HG02588 (cell line): Measurements from ENCODE around the gene SMARCD2.
"Not testable (repeated sequence)": the region's sequence is repeated elsewhere in the genome, so short reads cannot be mapped to it uniquely, and the experiment has no call there.

Experiments
- ATAC-seq: cut with Tn5 transposase; IDR thresholded peaks from one replicate; pipeline ENCODE4 v1.9.1; 2021; ENCODE audit warnings: mild to moderate bottlenecking, moderate library complexity; ENCODE audit not compliant: unreplicated experiment

The SMARCD2 gene

DNA sequence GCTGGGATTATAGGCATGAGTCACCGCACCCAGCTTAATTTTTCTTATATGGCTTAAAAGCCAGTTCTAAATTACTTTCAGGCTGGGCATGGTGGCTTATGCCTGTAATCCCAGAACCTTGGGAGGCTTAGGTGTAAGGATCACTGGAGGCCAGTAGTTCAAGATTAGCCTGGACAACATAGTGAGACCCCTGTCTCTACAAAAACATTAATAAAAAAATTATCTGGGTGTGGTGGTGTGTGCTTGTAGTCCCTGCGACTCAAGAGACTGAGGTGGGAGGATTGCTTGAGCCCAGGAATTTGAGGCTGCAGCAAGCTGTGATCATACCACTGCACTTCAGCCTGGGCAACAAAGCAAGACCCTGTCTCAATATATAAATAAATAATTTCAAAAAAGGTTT lies 10.8 kb upstream of the SMARCD2 start:
- ATAC-seq: no peak

DNA sequence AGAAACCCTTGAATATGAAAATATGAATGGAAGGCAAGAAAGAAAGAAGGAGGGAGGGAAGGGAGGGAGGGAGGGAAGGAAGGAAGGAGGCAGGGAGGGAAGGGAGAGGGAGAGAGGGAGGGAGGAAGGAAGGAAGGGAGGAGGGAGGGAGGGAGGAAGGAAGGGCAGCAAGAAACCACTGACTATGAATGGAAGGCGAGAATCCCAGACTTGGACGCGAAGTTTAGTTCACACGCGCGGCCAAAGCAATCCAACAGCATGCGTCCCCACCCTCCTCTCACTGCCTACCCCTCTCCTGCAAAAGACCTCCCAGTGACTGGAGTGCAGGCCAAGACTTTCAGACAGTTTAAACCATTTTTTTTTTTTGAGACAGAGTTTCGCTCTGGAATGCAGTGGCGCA lies 7.9 kb upstream of the SMARCD2 start:
- ATAC-seq: no peak

DNA sequence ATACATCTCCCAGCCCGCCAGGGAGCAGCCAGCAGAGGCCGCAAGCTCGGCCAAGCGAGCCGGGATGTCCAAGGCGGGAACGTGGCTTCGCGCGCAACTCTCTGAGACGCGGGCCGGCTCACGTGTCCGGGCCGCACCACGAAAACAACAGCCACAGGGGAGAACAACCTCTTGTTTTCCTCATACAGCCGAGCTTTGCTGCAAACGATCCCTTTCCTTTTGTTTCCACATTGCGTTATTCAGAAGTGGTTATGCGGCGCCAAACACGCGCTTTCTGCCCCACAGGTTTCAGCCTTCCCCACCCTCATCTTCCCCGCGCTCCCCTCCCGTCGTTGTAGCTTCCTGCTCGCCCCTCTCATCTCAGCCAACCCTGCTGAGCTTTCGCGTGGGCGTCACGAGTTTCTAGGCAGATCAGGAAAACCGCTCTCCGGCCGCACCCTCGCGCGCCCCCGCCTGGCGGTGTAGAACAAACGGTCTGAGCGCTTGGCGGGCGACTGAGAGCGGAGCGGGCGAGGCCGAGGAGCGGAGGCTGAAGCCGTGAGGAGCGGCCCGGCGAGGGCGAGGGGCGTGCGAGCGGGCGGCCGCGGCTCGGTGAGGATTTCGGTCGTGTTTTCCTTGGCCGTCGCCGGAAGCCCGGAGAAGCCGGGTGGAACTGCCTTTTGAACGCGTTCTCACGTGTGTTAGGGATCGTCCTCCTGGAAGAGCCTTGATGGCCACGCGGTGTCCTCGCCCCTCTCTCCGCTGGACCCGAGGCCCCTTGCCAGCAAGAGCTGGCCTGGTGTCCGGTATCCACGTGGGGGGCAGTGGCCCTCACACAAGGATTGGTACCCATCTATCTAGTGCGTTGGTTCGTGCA lies 6.6 kb upstream of the SMARCD2 start:
- ATAC-seq: peak; percentile 80

DNA sequence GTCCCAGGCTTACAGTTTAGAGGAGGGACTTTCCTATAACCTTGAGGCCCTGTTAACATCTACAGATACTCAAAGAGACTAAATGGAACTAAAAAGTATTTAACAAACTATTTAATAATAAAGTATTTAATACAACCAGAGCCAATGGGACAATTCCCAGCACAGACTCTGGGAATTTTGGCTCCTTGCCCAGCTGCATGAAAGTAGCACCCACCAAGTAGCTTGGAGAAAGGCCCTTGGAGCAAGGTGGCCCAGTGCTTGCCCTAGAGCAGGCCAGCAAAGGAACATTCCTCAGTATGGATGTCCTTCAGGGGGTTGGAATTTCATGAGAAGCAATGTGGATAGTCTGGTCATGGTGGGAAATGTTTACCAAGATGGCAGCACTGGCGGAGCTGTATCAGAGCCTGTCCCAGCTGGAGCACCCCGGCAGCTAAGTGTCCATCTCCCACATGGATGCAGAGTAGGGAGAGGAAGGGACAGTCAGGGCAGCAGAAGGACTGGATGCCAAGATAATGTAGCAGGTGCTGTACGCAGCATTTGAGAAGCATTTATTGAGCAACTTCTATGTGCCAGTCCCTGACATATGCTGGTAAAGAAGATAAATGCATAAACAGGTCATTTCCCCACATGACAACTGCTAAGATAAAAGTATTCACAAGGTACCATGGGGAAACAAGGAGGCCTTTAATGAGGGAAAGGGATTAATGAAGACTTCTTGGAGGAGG lies 5.2 kb upstream of the SMARCD2 start:
- ATAC-seq: no peak

DNA sequence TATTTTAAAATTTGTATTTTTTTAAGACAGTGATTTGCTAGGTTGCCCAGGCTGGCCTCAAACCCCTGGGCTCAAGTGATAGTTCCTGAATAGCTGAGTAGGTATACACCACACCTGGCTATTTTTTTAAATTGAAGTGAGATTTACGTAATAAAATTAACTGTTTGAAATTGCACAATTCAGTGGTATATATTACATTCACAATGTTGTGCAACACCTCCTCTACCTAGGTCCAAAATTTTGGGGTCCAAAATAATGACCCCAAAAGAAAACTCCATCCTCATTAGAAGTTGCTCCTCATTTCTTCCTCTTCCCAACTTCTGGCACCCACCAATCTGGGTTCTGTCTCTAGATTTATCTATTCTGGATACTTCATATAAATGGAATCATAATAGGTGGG lies 3.0 kb upstream of the SMARCD2 start:
- no peak for ATAC-seq

DNA sequence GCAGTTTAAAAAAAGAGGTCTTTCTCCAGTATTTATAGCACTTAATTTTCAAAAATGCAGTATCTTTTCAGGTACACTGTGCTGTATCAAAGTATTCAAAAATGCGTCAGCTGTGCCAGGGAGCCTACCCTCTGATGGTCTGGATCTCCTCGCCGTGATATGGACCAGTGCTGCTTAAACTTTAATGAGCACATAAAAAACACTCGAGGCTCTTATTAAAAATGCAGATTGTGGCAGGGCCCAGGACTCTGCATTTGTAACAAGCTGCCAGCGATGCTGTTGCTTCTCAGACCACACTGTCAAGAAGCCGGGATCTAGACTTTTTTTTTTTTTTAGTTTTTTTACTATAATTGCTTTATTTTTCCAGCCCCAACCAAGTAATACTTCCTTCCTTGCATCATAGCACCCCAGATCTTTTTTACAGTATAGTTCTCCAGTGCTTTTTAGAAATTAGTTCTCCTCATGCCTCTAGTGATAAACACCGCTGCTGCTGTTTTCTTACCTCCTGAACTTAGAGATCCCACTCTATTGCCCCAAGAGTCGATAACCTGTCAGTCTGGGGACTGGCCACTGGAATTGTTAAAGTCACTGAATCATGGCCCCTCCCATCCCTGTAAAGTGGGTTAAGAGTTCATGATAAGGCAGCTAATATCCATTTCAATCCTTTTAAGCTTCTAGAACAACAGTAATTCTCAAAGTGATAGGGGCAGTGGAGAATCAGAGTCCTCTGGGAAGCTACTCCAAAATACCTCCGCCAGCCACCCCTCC lies 1.6 kb upstream of the SMARCD2 start:
- ATAC-seq: no peak

DNA sequence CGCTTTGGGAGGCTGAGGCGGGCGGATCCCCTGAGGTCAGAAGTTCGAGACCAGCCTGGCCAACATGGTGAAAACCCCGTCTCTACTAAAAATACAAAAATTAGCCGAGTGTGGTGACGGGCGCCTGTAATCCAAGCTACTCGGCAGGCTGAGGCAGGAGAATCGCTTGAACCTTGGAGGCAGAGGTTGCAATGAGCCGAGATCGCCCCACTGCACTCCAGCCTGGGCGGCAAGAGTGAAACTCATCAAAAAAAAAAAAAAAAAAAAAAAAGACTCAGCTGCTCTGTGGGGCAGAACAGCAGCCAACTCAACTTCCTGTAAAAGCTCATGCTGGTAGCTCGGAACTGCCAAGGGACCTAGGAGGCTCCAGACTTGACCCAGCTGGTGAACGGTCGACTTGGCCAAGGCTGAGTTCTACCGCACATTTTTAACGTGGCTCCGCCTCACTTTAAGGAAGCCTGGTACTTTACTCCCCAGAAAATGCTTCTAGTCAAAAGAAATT lies 953 bp upstream of the SMARCD2 start:
- ATAC-seq: not testable (repeated sequence)

DNA sequence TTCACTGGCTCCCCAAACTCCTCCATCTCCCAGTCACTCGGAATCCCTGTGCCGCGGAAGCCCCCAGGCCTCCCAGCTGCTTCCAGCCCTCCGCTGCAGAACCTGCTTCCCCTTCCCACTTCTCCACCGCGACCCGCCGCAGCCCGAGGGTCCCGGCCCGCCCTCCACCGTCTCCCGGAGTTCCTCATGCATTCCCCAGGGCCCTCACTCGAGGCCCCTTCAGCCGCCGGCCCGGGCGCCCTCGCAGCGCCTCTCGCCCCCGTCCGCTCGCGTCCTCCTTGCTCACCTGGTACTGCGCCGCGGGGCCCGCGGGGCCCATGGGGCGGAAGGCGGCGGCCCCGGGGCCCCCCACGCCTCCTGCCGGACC lies 329 bp downstream of the SMARCD2 start:
- ATAC-seq: no peak

DNA sequence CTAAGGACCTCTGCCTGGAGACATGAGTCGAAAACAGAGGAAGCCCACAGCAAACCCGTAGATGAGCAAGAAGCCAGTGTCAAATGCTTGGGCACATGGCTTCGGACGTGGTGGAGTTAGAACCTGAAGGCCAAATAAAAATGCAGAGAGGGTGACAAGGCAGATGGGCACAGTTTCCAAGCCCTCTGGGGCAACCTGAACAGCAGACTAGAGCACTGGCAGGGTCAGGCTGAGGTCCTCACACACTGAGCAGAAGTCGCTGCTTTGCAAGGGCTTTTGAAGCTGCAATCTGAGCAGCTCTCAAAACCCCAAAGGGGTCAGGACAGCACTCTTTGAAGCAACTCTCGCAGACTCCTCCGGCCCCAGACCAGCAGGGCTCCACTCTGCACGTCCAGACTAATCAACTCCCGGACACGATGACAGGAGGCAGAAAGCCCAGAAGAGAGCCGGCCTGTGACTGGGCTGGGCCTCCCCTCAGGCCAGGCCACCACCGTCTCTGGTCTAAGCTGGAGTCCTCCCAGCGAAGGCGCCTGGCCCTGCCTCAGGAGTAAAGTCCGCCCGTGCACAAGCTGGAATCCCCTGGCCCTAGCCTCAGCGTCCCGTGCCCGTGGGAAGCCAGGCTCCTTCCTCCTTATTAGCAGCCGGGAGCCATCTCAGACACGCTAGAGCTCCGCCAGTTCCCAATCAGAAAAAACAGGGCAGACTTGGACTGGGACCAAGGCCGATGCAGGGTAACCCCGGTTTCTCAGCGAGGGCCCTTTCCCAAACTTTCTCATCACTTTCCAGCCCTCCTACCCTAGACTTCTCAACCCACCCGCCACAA lies 924 bp downstream of the SMARCD2 start:
- ATAC-seq: no peak

DNA sequence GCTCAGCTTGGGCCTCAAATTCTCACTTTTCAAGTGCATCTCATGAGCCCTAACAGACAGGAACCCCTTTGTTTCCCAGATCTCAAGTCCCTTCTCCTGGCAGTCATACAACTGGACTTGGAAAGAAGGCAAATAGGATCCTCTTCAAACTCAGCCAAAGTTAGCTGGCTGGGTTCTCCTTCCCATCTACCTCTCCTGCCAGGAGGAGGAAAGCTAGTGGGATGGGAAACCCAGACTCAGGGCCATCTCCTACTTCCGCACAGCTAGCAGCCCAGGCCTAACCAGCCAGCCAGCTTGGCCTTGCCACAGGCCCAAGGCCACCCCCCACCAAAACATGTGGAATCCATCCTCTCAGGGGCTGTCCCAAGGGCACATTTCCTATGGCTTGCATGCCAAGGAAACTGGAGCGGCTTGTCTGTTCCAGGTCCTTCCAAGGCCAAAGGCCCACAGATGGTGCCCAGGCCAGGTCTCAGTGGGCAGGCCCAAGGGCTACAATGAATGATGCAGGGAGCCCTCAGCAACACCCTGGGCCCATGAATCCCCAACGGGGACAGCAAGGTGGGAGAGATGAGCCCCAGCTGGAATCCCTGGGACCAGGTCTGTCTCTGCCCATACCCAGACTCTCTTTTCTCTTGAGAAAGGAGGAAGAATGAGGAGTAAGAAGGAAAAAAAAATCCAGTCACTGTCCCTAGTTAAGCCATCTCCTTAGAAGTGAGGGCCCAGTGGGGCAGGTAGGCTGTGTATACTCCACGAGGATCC lies 1.7 kb downstream of the SMARCD2 start:
- ATAC-seq: no peak

DNA sequence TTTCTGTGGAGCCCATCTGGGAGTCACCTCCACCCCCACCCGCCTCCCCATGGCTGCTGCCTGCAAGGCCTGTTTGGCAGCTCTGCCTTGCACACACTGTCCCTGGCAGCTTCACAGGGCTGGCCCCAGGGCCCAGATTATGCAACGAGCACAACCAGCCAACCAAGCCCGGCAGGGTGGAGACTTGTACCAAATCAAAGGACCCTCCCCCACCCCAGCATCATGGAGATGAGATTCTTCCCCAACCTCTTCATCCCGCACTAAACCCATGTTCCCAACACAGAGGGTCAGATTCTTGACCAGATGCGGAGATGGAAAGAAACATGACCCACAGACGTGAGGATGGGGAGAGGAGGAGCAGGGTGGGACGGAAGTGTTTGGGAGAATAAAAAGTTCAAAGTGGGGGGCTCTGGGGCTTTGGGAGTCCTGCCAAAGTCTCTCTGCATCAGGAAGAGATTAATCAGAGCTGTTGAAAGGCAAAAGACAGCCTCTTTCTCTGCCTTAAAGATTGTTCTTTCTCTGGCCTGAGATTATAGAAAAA lies 3.8 kb downstream of the SMARCD2 start:
- ATAC-seq: no peak

DNA sequence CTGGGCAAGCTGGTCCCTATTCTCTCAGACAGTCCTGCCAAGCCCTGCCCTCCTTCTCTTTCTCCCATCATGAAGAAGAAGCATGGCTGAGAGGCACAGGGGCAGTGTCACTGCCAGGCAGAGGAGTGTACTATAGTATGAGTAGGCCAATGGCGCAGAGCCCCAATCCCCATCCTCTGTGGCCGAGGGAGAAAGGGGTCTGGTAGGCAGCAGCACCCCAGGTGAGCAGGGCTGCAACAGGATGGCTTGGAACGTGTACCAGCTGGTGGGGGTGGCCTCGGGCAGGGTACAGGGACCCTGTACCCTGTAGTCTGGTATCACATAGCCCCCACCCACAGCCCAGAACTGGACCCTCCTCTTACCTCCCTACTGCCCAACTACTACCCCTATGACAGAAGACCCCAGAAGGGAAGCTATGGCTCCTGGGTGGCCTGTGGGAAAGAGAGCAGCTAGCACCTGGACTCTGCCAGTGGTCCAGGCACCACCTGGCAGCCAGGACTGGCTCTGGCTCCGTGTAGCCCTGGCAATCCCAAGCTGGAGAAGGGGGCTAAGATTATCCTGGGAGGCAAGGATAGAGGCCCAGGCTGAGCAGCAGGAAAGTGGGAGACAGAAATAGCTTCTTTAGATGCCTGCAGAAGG lies 4.4 kb downstream of the SMARCD2 start:
- no peak for ATAC-seq

DNA sequence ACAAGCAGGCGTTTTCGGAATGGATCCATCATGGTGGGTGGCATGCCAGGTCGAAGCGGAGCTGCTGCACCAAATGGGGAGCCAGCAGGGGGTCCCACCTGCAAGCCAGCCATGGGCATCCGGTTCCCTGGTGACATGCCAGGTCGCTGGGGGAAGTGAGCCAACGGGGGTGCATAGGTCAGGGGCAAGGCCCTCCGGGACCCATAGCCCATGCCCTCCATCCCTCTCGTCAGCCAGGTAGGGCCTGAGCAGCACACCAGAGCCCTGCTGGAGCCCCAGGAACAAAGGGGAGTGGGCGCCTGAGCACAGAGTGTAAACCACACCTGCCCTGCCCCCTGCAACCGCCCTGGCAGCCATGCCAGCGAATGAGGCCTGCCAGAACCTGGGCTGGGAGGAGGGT lies 5.0 kb downstream of the SMARCD2 start:
- ATAC-seq: no peak

DNA sequence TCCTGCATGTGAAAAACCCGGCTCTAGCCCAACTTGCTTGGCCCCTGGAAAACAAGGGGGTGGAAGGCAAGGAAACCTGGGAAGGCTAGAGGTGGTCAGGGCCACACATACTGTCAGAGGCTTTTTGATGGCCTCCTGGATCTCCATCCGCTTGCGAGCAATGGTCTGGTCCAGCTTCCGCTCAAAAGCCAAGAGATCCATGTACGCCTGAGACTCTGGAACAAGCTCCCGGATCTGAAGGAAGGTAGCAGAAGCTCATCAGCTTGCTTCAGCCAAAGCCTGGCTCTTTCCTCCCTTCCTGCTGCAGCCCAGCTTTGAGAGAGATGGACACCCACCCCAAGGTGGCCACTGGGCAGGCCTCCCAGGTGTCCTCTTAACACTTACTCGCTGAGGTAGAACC lies 5.7 kb downstream of the SMARCD2 start:
- no peak for ATAC-seq

DNA sequence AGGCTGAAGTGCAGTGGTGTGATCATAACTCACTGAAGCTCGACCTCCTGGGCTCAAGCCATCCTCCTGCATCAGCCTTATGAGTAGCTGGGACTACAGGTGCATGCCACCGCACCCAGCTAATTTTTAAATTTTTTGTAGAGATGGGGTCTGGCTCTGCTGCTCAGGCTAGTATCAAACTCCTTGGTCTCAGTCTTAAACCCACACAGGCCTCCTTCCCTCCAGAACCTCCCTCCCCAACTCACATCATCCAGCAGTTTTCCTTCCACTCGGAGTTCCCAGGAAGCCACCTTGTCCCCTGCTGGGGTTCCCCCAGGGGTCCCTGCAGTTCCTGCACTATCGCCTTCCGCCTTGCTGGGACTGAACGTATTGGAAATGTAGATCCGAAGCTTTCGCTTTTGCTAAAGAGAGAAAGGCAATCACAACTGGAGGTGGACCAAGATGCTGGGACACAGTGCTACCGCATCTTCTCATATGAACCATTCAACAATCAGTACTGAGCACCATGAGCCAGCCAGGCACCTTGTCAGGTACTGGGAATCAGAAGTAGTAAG lies 7.2 kb downstream of the SMARCD2 start:
- ATAC-seq: no peak

DNA sequence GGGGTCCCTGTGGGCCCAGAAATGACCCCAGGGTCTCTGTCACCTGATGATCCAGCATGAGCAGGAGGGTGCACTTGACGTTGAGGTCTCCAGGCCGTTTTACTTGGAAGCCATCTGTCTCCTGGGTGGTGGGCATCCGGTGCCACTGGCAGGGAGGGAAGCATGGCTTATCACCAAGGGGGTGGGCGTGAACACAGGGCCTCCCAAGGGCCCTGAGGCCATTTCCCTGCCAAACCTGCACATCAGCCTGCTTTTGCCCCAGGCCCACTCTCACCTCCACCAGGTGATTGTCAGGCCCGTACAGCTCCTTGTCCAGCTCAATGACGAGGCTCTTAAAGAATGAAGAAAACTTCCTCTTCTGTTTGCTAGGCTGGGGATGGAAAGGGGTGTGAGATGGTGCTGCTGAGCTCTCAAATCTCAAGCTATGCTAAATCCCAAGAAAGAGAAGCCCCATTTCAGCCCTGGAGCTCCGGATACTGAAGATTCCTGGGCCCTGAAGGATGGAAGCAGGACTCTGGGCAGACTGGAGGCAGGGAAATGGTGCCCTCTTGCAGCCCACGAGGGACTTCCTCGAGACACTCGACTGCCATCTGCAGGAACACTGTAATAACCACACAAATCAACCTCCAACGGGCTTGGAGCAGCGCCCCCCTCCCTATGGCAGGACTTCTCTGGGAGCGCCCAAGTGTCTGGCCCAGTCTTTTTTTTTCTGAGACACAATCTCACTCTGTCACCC lies 7.9 kb downstream of the SMARCD2 start:
- ATAC-seq: no peak

DNA sequence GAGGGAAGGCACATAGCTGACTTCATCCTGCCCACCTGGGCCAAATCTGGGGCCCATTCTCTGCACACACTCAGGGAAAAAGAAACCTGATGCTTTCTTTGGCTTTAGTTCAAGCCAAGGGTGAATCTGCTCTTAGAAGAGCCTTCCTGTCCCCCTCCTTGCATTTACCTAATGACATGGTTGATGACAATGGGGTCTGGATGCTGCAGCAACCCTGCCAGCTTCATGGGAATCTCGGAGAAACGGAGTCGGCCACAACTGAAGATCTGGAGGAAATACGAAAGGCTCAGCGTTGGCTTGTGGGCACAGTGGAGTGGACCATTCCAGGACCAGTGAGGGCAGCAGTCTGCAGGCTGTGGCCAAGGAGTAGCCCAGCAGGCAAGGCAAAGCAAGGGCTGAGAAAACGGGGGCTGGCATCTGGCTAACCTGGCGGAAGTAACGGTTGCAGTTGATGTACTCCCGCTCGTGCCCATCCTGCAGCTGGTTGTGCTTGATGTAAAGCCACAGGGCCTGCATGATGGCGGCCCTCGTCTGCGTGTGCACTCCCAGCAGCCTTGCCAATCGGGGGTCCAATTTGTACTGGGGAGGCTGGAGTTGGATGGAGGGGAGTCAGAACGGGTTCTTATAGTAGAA lies 8.6 kb downstream of the SMARCD2 start:
- ATAC-seq: no peak
